Testis (tissue), 2 donors: Measurements from ENCODE around the gene RPS6KA4.

Experiments
- CTCF ChIP-seq, 3 experiments: fragments of 450-650 bp in 2 of 3; fragments of 200-600 bp in 1 of 3; sonication (generic) in 1 of 3; IDR thresholded peaks; one replicate each; pipeline ENCODE4 v1.5.1; 2016 to 2019; ENCODE audit warnings: antibody characterized with exemption in 3 of 3, mild to moderate bottlenecking in 2 of 3, moderate library complexity in 1 of 3
- POLR2A ChIP-seq: fragments of 450-650 bp; IDR thresholded peaks from one replicate; pipeline ENCODE4 v1.6.1; 2017; ENCODE audit warnings: antibody characterized with exemption, mild to moderate bottlenecking, moderate library complexity

GRCh38 chr11:64353715-64354506 is 5.1 kb upstream of the RPS6KA4 start:
- no peak for TF ChIP-seq CTCF (IDR thresholded peaks at IDR 0.05)
- TF ChIP-seq POLR2A = no peak
